GM20431 (cell line): ENCODE measurements around the gene MAD1L1.
"Not testable (repeated sequence)": the region's sequence is repeated elsewhere in the genome, so short reads cannot be mapped to it uniquely, and the experiment has no call there.

Source experiments
- in situ Hi-C: fragments of 300-500 bp; cut with MseI, MboI; formaldehyde crosslinking; loops from one replicate; pipeline ENCODE4 v1.15.0; 2020; ENCODE audit warnings: low sequenced_read_pairs; ENCODE audit not compliant: unreplicated experiment

Gene MAD1L1

DNA sequence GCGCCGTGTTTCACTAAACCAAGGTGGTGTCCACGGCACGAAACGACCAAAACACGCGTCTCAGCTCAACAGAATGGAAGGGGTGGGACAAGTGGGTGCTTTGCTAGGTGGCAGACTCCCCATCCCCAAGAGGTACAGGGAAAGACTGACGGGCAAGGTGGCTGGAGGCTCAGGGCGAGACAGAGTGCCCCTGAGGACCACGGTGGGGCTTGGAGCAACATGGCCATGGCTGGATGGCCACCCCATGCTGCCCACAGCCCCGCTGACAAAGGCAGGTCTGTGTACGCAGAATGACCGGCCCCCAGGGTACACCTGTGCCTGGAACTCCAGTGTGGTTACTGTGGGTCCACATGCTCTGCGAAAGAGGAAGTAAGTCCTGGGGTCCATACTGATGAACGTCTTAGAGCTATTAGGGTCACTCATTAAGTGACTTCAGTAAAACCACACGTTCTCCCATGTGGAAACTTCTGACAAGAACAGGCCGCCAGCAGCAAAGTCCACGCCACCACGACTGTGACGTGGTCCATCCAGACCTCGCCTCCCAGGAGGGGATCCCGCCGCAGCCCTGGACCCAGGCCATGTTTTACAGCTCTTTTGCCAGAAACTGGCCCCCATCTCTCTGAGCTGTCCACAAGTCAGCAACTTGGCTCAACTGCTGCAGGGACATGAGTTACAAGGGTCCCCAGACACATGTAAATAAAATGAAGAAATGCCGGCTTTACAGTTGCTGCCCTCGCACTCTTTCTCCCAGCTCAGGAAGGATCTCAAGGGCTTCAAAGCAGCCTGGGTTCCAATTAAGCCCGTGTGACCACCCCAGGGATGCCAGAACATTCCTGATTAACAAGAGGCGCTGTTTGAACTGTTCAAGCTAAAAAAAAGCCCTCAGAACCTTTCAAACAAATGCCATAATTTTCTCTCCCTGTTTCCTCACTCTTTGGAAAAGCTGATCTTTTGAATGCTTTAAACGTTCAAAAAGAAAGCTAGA lies 66.8 kb downstream of the MAD1L1 start:
- in situ Hi-C loops = no loop called here

DNA sequence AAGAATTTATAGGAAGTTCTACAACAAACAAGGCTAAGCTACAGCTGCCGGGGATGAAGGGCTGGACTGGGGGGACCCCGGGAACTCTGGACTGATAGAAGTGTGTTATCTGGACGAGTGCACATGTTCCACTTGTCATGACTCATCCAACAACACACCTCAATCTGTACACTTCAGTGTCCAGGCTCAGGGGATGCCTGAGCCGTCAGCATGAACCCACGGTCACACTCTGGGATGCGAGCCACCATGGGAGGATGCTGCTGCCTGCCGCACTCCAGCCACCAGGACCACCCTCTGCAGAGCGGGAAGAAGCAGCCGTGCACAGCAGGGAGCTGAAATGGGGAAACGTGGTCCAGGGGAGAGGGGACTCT lies 67.5 kb downstream of the MAD1L1 start:
- in situ Hi-C loops = no loop called here

GRCh38 chr7:2164646-2165045 lies 68.1 kb downstream of the MAD1L1 start:
- in situ Hi-C loops = no loop called here

GRCh38 chr7:2163600-2164555 lies 68.9 kb downstream of the MAD1L1 start:
- in situ Hi-C loops = no loop called here

DNA sequence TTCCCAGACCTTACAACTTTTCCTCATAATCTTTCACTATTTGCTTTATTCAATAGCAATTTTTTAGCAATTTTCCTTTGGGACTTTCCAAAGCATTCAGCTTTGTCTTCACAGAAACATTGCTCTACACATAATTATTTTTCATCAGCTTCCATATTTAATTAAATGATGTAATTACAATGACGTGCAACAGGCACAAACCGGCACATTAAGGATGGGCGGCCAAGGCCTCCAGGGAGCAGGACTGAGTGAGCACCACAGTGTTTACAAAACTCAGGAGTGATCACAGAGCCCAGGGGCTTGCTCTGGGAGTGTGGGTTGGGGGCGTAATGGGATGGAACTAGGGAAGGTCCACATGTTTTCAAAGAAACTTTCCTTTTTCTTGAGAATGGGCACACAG lies 69.8 kb downstream of the MAD1L1 start:
- in situ Hi-C loops = no loop called here

DNA sequence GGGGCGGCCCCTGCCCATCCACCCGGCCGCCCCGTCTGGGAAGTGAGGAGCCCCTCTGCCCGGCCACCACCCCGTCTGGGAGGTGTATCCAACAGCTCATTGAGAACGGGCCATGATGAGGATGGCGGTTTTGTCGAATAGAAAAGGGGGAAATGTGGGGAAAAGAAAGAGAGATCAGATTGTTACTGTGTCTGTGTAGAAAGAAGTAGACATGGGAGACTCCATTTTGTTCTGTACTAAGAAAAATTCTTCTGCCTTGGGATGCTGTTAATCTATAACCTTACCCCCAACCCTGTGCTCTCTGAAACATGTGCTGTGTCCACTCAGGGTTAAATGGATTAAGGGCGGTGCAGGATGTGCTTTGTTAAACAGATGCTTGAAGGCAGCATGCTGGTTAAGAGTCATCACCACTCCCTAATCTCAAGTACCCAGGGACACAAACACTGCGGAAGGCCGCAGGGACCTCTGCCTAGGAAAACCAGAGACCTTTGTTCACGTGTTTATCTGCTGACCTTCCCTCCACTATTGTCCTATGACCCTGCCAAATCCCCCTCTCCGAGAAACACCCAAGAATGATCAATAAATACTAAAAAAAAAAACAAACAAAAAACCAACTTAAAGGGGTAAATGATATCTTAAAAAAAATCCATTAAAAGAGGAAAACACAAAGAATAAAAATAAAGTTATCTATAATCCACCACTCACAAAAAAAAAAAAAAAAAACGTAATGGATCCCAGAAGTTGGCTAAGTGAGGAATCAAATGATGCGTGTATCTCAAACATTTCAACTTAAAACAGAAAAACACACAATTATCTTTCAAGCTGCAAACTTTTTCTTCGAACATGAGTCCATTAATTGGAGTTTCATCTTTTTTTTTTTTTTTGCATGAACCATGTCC lies 70.5 kb downstream of the MAD1L1 start:
- in situ Hi-C loops = not testable (repeated sequence)

DNA sequence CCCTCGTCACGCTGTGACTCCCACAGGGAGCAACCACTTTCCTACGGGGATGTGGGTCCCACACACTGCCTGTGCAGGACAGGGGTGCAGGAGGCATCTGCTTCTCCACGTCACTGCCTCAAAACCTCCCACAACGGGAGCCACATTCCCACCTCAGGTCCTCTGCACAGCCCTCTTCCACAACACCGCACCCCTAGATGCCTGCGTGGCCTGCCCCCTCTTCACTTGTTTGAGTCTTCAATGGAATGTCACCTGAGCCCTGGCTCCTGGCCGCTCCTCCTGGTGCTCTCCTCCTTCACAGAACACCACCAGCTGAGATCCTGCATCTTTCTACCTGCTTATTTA lies 73.6 kb downstream of the MAD1L1 start:
- in situ Hi-C loops = no loop called here

DNA sequence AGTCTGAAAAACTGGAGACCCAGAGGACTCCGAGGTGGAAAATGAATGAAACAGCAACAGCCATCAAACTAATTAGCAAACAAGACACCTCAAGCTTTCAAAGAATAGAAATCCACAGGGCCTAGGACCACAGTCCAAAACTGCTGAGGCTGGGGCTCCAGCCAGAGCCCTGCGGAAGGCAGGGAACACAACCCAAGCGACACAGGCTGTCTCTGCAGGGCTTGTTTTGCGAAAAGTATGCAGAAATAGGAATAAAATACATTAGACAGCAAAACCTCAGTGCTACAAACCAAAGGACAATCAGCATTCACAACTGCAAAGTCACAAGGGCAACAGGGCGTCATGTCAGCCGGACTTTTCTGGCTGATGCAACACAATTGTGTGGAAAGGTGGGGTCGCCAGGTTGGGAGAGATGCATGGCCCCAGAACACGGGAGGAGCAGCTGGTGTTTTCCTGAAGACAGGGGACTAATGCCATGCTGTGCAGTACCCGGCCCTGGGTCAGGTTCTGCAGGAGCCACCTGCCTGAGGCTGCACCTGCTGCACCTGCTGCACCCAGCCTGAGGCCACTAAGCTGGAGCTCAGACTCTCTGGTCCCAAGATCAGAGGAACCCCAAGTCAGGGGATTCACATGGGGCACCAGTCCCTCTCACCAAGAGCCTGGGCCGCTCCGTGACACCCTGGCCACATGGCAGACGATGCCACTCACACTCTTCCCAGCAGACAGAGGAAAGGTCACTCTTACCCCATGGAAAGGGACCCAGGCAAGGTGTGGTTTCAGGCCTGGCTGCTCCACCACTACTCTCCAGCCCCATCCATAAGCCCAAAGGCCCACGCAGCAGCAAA lies 74.2 kb downstream of the MAD1L1 start:
- in situ Hi-C loops = no loop called here

- in situ Hi-C loops = no loop called here
Measured at GRCh38 chr7:2157473-2158279, 75.1 kb downstream of the MAD1L1 start.

DNA sequence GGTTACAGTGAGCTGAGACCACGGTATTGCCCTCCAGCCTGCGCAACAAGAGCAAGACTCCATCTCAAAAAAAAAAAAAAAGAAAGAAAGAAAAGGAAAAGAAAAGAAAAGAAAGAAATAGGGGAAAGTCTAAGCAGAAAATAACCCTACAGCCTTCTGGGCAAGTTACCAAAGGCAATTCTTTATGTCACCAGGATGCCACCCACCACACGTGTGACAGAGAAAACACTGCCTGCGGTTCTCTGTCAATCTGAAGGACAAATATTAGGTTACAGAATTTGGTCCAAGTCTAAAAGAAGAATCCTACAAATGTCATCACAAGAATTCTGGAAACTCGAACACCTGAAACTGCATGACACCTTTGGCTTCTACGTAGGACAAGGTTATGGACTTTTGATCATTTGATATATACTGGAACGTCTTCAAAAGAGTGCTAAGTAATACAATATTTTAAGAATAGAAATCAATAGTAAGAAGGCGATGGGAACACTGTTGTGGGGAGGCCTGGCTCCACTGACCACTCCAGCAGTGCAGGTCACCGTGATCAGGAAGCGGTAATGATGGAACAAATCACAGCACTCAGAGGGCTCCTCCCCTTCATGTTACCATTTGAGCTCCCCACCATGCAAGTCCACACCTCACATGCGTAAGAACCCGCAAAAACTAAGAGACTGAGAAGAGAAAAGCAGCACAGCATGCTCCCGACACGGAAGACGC lies 75.8 kb downstream of the MAD1L1 start:
- in situ Hi-C loops = no loop called here

DNA sequence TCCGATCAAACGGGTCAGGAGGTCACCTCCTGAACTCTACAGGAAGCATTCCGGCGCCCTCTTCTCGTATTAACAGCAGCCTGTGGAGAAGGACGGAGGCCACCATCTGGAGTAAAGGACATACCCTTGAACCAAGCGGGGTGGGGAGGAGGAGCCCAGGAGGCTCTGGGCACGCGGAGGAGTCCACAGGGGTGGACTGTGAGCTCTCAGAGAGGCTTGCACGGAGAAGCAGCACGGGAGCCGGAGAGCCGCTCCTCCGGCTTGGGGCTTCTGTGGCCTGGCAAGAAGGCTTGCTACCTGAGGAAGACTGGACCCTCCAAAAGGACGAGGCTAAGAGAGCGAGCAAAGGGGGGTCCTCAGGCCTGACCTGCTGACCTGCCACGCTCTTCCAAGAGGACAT lies 77.9 kb downstream of the MAD1L1 start:
- in situ Hi-C loops = no loop called here

DNA sequence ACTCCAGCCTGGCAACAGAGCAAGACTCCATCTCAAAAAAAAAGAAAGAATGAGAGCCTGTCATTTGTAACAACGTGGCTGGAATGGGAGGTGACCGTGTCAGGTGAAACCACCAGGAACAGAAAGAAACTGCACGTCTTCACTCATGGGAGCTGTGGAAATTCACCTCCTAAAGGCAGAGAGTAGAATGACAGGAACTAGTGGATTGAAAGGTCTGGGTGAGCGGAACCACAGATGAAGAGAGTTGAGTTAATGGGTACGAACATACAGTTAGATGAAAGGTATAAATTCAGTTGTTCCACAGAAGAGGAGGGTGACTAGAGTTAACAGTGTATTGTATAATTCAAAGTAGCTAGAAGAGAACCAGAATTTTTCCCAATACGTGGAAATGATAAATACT lies 78.6 kb downstream of the MAD1L1 start:
- in situ Hi-C loops = no loop called here

DNA sequence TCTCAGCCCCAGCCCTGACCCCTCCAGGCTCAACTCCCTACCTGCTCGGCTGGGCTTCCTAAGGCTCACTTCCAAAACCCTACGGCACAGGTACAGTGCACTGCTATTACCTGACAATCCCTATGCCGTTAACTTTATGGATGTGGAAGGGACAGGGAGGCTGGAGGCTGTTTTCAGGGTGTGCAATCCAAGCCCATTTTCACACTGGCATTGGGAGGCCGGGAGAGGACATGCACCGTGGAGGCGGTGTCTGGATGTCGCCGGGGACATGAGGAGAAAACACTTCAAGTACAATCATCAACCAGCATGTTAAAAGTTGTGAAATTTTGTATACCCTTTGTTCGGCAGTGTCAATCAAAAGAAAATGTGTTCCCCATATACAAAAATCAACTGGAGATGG lies 80.1 kb downstream of the MAD1L1 start:
- in situ Hi-C loops = no loop called here

DNA sequence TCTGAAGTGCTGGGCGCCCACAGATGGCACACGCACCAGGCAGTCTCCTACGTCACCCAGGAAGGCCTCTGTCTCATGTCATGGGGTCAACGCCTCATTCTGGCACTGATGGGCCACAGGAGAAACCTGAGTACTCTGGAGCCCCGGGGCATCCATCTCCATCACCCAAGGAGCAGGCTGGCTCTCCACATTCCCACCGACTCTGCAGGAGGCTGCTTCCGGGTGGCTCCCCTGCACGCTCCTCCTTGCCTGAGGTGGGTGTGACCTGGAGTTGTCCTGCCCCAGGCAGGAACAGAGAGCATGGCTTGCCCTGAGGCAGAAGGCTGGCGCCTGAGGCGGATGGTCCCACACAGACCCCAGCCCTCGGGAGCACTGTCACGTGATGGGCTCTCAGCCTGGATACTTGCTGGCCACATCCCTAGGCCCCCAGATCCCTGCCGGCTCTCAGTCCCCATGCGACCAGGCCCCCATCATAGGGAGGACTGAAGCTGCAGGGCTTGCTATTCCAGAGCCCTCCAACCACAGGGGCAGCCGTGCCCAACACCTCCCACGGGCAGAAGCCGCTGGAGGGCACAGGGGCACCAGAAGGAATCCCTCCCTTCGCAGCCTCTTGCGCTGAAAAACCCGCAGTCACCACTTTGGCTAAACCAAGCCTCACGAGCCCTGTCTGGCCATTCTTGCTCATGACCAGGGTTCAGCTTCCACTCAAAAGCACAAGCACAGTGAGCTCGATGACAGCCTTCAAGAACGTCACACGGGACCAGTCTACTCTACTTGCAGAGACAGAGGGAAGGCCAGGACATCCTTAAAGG lies 80.7 kb downstream of the MAD1L1 start:
- in situ Hi-C loops = no loop called here

DNA sequence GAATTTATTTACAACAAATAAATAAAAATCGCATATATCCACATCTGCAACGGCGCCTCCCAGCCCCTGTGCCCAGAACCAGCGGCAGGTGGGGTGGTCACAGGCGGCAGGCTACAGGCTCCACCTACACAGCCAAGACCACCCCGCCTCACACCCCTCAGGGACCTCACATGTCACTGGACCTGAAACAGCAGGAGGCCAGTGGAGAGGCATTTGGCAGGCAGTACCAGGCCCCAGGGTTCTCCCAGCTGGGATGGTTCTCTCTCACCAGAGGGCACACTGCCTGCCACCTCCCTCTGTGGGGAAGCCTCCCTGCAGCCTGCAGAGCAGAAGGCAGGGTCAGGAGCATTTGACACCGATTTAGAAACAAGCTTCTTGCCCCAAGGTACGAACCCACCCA lies 81.5 kb downstream of the MAD1L1 start:
- in situ Hi-C loops = no loop called here

DNA sequence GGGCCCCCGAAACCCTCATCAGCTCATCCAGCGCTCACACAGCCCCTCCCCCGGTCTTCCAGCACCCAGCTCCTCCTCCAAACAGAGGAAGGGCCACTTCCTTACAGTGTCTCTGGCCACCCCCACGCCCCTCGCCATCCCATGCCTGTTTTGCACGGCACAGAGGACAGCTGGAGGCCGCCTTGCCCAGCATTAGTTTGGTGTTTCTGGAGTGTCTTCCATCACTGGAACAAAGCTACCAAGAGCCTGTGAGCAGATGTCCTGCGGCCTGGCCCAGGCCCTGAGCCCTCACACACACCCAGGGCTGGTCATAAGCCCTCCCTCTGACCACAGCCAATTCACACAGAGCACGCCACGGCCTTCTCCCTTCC lies 82.3 kb downstream of the MAD1L1 start:
- in situ Hi-C loops = no loop called here
